A549 (cell line): Measurements from ENCODE around the gene LUZP1. TPM values are rescaled to one million over a fixed set of nuclear protein-coding genes. Genes with fewer than 3 reads are reported as not detected.
A peak's percentile ranks its signal among the peaks of the same experiment; 100 is the strongest.

Experiments
- ATAC-seq, 2 experiments: fragments of 200-7000 bp in 1 of 2; fragments of >200 bp in 1 of 2; cut with Nextera tagmentation in 1 of 2; cut with Tn5 transposase in 1 of 2; 3 replicates each; pipeline versions ENCODE4 v1.8.0 to v1.9.1; 2018 to 2020; ENCODE audit warnings: mild to moderate bottlenecking in 1 of 2, moderate library complexity in 1 of 2
- CTCF ChIA-PET: fragments of 300-600 bp; sonication (Branson Sonifier 250); formaldehyde crosslinking; extraction: SDS; loops from one replicate; lab custom pipeline; 2021; ENCODE audit warnings: antibody characterized with exemption, inconsistent platforms; lab: Yijun Ruan, JAX
- POLR2A ChIA-PET: fragments of 350-600 bp; formaldehyde crosslinking; extraction: SDS; loops from one replicate; lab custom pipeline; 2021; ENCODE audit warnings: antibody characterized with exemption, inconsistent platforms; lab: Yijun Ruan, JAX
- DNase-seq, 2 experiments: peaks; one replicate each; pipeline versions ENCODE4 v3.0.0 to v3.0.0-alpha.2; 2011 to 2016; ENCODE audit warnings: low read depth in 1 of 2, low spot score in 1 of 2
- FAIRE-seq: peaks from 2 replicates; lab custom pipeline; 2011; peaks lifted over from hg19 to GRCh38; lab: Jason Lieb, UNC
- H3K27ac ChIP-seq, 2 experiments: fragments of >200 bp; sonication (Bioruptor Twin); formaldehyde crosslinking; 3 replicates each; pipeline ENCODE4 v1.5.1; 2016 to 2017
- H3K4me1 ChIP-seq: fragments of >200 bp; sonication (Bioruptor Twin); formaldehyde crosslinking; 3 replicates; pipeline ENCODE4 v1.6.1; 2016
- H3K4me2 ChIP-seq: fragments of >200 bp; sonication (Bioruptor Twin); formaldehyde crosslinking; 3 replicates; pipeline ENCODE4 v1.6.1; 2016
- H3K4me3 ChIP-seq: fragments of >200 bp; sonication (Bioruptor Twin); formaldehyde crosslinking; 3 replicates; pipeline ENCODE4 v1.5.1; 2016
- H3K9me3 ChIP-seq: fragments of >200 bp; sonication (Bioruptor Twin); formaldehyde crosslinking; 3 replicates; pipeline ENCODE4 v1.6.1; 2016
- E2F6 ChIP-seq: IDR thresholded peaks from 2 replicates; pipeline ENCODE4 v1.6.1; 2012; ENCODE audit warnings: low read depth, borderline replicate concordance
- EHMT2 ChIP-seq: fragments of 200-600 bp; sonication (generic); IDR thresholded peaks from 2 replicates; pipeline ENCODE4 v1.6.1; 2016; ENCODE audit warnings: antibody characterized with exemption, low read depth, mild to moderate bottlenecking, moderate library complexity
- FOSL2 ChIP-seq, 2 experiments: fragments of 450-650 bp in 1 of 2; fragments of >200 bp in 1 of 2; sonication (Bioruptor Twin) in 1 of 2; formaldehyde crosslinking; IDR thresholded peaks; 2 replicates each; pipeline versions ENCODE4 v1.5.0 to v1.6.1; 2016 to 2020; ENCODE audit warnings: mild to moderate bottlenecking in 1 of 2, moderate library complexity in 1 of 2
- FOXS1 ChIP-seq: fragments of 250-450 bp; sonication (Bioruptor Pico); IDR thresholded peaks from 2 replicates; pipeline ENCODE4 v1.5.0; 2020; ENCODE audit warnings: mild to moderate bottlenecking, moderate library complexity
- HDAC2 ChIP-seq: fragments of 200-600 bp; sonication (generic); IDR thresholded peaks from 2 replicates; pipeline ENCODE4 v1.6.1; 2016
- HOXB5 ChIP-seq: fragments of 250-450 bp; sonication (Bioruptor Pico); IDR thresholded peaks from 2 replicates; pipeline ENCODE4 v1.5.0; 2020; ENCODE audit warnings: mild to moderate bottlenecking, moderate library complexity
- JUN ChIP-seq, 2 experiments: fragments of >200 bp; sonication (Bioruptor Twin); formaldehyde crosslinking; IDR thresholded peaks; 2 replicates in 1 of 2; 3 replicates in 1 of 2; pipeline ENCODE4 v1.6.1; 2016 to 2017
- KDM1A ChIP-seq: fragments of 200-600 bp; sonication (generic); IDR thresholded peaks from 2 replicates; pipeline ENCODE4 v1.6.1; 2016; ENCODE audit warnings: low read depth, mild to moderate bottlenecking
- KDM5A ChIP-seq: fragments of 200-600 bp; sonication (generic); IDR thresholded peaks from 2 replicates; pipeline ENCODE4 v1.6.1; 2016; ENCODE audit warnings: antibody characterized with exemption, mild to moderate bottlenecking
- MAFK ChIP-seq: fragments of 450-650 bp; IDR thresholded peaks from 2 replicates; pipeline ENCODE4 v1.6.1; 2014; ENCODE audit not compliant: partially characterized antibody
- NFE2L2 ChIP-seq: fragments of 150-350 bp; conservative IDR thresholded peaks from 2 replicates; pipeline ENCODE4 v1.6.1; 2014; ENCODE audit warnings: low read length
- NR3C1 ChIP-seq: fragments of >200 bp; sonication (Bioruptor Twin); formaldehyde crosslinking; IDR thresholded peaks from 3 replicates; pipeline ENCODE4 v1.6.1; 2017
- POLR2A ChIP-seq: IDR thresholded peaks from 2 replicates; pipeline ENCODE4 v1.6.1; 2012; ENCODE audit warnings: mild to moderate bottlenecking, low read length
- POLR2AphosphoS2 ChIP-seq: conservative IDR thresholded peaks from 2 replicates; pipeline ENCODE4 v1.6.1; 2012; ENCODE audit warnings: low read length, improper control_type of control experiment, inconsistent platforms
- RFX5 ChIP-seq: fragments of 450-650 bp; IDR thresholded peaks from 2 replicates; pipeline ENCODE4 v1.7.1; 2014; ENCODE audit warnings: antibody characterized with exemption, mild to moderate bottlenecking, moderate library complexity
- RNF2 ChIP-seq: fragments of 200-600 bp; sonication (generic); IDR thresholded peaks from 2 replicates; pipeline ENCODE4 v1.6.1; 2016; ENCODE audit warnings: low read depth, mild to moderate bottlenecking, antibody characterized with exemption, moderate library complexity, borderline replicate concordance
- TP53 ChIP-seq: fragments of 250-450 bp; sonication (Bioruptor Pico); IDR thresholded peaks from 2 replicates; pipeline ENCODE4 v1.5.0; 2021; ENCODE audit warnings: mild to moderate bottlenecking, moderate library complexity
- ZFP36 ChIP-seq: fragments of 450-650 bp; IDR thresholded peaks from 2 replicates; pipeline ENCODE4 v1.6.1; 2014; ENCODE audit warnings: borderline replicate concordance; ENCODE audit not compliant: partially characterized antibody
- ZNF302 ChIP-seq: fragments of 250-450 bp; sonication (Bioruptor Pico); IDR thresholded peaks from 2 replicates; pipeline ENCODE4 v1.9.0; 2021; ENCODE audit warnings: inconsistent platforms, mild to moderate bottlenecking, moderate library complexity
- WGBS: methylation state at CpG from one replicate; pipeline ENCODE4 v1.1.6; 2017; ENCODE audit errors: missing lambda C conversion rate; 5-methylcytosine and 5-hydroxymethylcytosine counted together
- polyA plus RNA-seq, 4 experiments: library from polyadenylated mRNA; depleted of rRNA in 3 of 4; stranded (reverse); fragments of >200 nt; fragmentation: RNase III in 1 of 4; extraction: RNeasy Plus Mini Kit Qiagen cat#74134 plus additional on column Dnase treatment in 1 of 4; gene quantifications; 2 replicates in 3 of 4; 3 replicates in 1 of 4; pipeline ENCODE4 v1.2.3, GENCODE V29; 2011 to 2017
- TF ChIP-seq, protein P1 (sequence below): fragments of 200-600 bp; sonication (generic); IDR thresholded peaks from 2 replicates; pipeline ENCODE4 v1.6.1; 2016; ENCODE audit warnings: antibody characterized with exemption, mild to moderate bottlenecking, moderate library complexity
- TF ChIP-seq, protein P2 (sequence below): fragments of 250-450 bp; sonication (Bioruptor Pico); IDR thresholded peaks from 2 replicates; pipeline ENCODE4 v1.5.0; 2020; ENCODE audit warnings: low read depth, mild to moderate bottlenecking, moderate library complexity

LUZP1 gene
- polyA plus RNA-seq, 2 of the 4 experiments (the other 2 are of a cell fraction) = 18.2 to 26.2 TPM

GRCh38 chr1:23110391-23110790 is 58.3 kb downstream of the LUZP1 start:
- H3K9me3 ChIP-seq = no peaks in the 10 kb centered on the region
- FAIRE-seq (no peak), ATAC-seq (no peak), DNase-seq (no peak)
- TF ChIP-seq POLR2A (no peak), FOXS1 (CRISPR knock-in tag) (no peak), NFE2L2 (no peak)
- TF ChIP-seq, protein P1, sequence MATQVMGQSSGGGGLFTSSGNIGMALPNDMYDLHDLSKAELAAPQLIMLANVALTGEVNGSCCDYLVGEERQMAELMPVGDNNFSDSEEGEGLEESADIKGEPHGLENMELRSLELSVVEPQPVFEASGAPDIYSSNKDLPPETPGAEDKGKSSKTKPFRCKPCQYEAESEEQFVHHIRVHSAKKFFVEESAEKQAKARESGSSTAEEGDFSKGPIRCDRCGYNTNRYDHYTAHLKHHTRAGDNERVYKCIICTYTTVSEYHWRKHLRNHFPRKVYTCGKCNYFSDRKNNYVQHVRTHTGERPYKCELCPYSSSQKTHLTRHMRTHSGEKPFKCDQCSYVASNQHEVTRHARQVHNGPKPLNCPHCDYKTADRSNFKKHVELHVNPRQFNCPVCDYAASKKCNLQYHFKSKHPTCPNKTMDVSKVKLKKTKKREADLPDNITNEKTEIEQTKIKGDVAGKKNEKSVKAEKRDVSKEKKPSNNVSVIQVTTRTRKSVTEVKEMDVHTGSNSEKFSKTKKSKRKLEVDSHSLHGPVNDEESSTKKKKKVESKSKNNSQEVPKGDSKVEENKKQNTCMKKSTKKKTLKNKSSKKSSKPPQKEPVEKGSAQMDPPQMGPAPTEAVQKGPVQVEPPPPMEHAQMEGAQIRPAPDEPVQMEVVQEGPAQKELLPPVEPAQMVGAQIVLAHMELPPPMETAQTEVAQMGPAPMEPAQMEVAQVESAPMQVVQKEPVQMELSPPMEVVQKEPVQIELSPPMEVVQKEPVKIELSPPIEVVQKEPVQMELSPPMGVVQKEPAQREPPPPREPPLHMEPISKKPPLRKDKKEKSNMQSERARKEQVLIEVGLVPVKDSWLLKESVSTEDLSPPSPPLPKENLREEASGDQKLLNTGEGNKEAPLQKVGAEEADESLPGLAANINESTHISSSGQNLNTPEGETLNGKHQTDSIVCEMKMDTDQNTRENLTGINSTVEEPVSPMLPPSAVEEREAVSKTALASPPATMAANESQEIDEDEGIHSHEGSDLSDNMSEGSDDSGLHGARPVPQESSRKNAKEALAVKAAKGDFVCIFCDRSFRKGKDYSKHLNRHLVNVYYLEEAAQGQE = 0 out of 2 replicates have a peak, but pooled peaks have one; percentile 2
- ChIA-PET POLR2A (no interaction called here), CTCF (interaction anchor here (0.7 to 4.4 kb wide), 5 partner anchors 8 to 106 kb away, joined by 3 to 18 read pairs (median 3); partner anchors contain the start of gene HTR1D)
- no peak overlapping the region for H3K4me2 ChIP-seq
- peaks cover 63% of the 10 kb centered on the region for H3K4me1 ChIP-seq
- no peak overlapping the region for H3K4me3 ChIP-seq
- no peak overlapping the region for H3K27ac ChIP-seq
- over 99% methylated on average over 5 of the region's 5 CpGs for WGBS

DNA sequence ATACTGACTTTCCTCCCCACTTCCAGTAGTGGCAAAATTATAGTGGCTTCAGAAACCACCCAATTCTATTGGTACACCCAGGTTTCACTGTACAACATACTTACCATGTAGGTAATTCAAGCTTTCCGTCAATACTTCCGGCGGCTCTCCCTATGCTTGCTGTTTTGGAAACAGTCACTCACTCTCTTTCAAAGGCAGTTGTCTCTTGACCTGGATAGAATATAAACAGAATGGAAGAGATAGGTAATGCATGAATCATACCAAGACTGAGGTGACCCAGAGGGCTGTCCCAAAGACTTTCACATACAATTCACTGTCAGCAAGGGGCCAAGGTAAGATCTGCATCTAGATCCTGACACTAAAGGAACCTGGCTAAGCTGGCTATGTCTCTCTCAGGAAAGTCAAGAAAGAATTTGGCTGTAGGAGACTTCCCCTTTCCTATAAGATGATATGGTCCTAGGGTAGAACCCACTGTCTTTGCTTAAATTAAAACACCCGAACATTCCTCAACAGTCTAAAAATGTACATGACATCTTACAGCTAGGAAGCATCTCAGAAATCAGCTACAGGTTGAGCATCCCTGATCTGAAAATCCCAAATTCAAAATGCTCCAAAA is 59.6 kb downstream of the LUZP1 start:
- Histone ChIP-seq H3K27ac (0 out of 6 replicates have a peak overlapping the region, but pooled peaks of 1 of the 2 experiments have one; percentile 16), H3K9me3 (no peaks in the 10 kb centered on the region), H3K4me3 (no peak overlapping the region), H3K4me2 (no peak overlapping the region), H3K4me1 (peaks cover 49% of the 10 kb centered on the region)
- ChIA-PET POLR2A (no interaction called here), CTCF (interaction anchor here (0.7 to 4.4 kb wide), 4 partner anchors 10 to 431 kb away, joined by 3 to 18 read pairs (median 10); partner anchors contain the start of gene HTR1D)
- no peak for DNase-seq
- FAIRE-seq = no peak
- TF ChIP-seq RNF2 (no peak), TP53 (CRISPR knock-in tag) (no peak), HOXB5 (no peak), JUN (IDR thresholded peaks at IDR 0.05) (no peak), HDAC2 (no peak), EHMT2 (no peak)
- TF ChIP-seq, protein P1 = no peak
- 62% methylated on average over 4 of the region's 4 CpGs for WGBS
- ATAC-seq = no peak

GRCh38 chr1:23103001-23103889 is 65.4 kb downstream of the LUZP1 start:
- POLR2A ChIA-PET = interaction anchor here (0.6 to 0.8 kb wide), 2 partner anchors 66 to 123 kb away, joined by 5 to 8 read pairs; partner anchors contain the start of gene LUZP1
- Histone ChIP-seq H3K4me2 (peak overlapping the region; percentile 63), H3K4me3 (no peak overlapping the region), H3K9me3 (no peaks in the 10 kb centered on the region), H3K27ac (peak overlapping the region; percentile 81 to 89), H3K4me1 (peaks cover 53% of the 10 kb centered on the region)
- DNase-seq = peak in 1 of 2 experiments; percentile 41
- WGBS = 51% methylated on average over 10 of the region's 10 CpGs
- CTCF ChIA-PET = interaction anchor here (0.6 to 1.4 kb wide), 5 partner anchors 62 to 93 kb away, joined by 3 read pairs; no protein-coding TSS in a partner anchor
- no peak for FAIRE-seq
- ATAC-seq = no peak
- TF ChIP-seq KDM5A (no peak), RFX5 (no peak), FOXS1 (CRISPR knock-in tag) (no peak), EHMT2 (no peak), HOXB5 (no peak), POLR2AphosphoS2 (no peak), MAFK (no peak), NR3C1 (no peak), KDM1A (no peak), RNF2 (no peak), ZNF302 (CRISPR knock-in tag) (no peak), ZFP36 (no peak), FOSL2 (IDR thresholded peaks at IDR 0.05) (no peak), FOSL2 (CRISPR knock-in tag; IDR thresholded peaks at IDR 0.05) (no peak), E2F6 (no peak)
- TF ChIP-seq, protein P2, sequence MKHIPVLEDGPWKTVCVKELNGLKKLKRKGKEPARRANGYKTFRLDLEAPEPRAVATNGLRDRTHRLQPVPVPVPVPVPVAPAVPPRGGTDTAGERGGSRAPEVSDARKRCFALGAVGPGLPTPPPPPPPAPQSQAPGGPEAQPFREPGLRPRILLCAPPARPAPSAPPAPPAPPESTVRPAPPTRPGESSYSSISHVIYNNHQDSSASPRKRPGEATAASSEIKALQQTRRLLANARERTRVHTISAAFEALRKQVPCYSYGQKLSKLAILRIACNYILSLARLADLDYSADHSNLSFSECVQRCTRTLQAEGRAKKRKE = no peak
